ENCODE measurements around the gene NIPSNAP2. TPM values are rescaled to one million over a fixed set of nuclear protein-coding genes. Genes with fewer than 3 reads are reported as not detected.

NIPSNAP2 gene
- 30.2 and 35.7 TPM in 2 replicates for total RNA-seq

GRCh38 chr7:55964261-55965099, at the start of gene NIPSNAP2:
Gene NIPSNAP2 (plus strand): TSS chr7:55964585. CDS start chr7:55964610, 25 bp downstream.
- intact Hi-C loops (cut with micrococcal nuclease) = loop anchor here (1.0 to 10.0 kb wide), 10 partner anchors 13 to 1207 kb away; partner anchors contain the start of genes CCT6A, MRPS17, PSPH and SEC61G

GRCh38 chr7:55917771-55918170, 46.6 kb upstream of the NIPSNAP2 start:
- intact Hi-C loops (cut with micrococcal nuclease) = no loop called here

GRCh38 chr7:55928006-55928767, 36.2 kb upstream of the NIPSNAP2 start:
- intact Hi-C loops (cut with micrococcal nuclease) = no loop called here

GRCh38 chr7:55931421-55932151, 32.8 kb upstream of the NIPSNAP2 start:
- intact Hi-C loops (cut with micrococcal nuclease) = no loop called here

- intact Hi-C loops (cut with micrococcal nuclease) = no loop called here
These were observed 24.8 kb upstream of the NIPSNAP2 start for GRCh38 chr7:55939514-55940123.

- intact Hi-C loops (cut with micrococcal nuclease) = no loop called here
These were observed 17.8 kb upstream of the NIPSNAP2 start for GRCh38 chr7:55946545-55946944.

GRCh38 chr7:55951637-55952351, 12.6 kb upstream of the NIPSNAP2 start, which contains the start of gene MRPS17:
Gene MRPS17 (plus strand): TSS chr7:55951877. CDS start chr7:55953196, 1,319 bp downstream.
- intact Hi-C loops (cut with micrococcal nuclease) = loop anchor here (1.0 to 5.0 kb wide), 11 partner anchors 13 to 1192 kb away; partner anchors contain the start of genes CCT6A, CHCHD2, NIPSNAP2 and PSPH

GRCh38 chr7:55952352-55952671, 12.1 kb upstream of the NIPSNAP2 start:
- intact Hi-C loops (cut with micrococcal nuclease) = loop anchor here (5.0 kb wide), 2 partner anchors 255 to 380 kb away; partner anchors contain the start of gene VOPP1

- intact Hi-C loops (cut with micrococcal nuclease) = loop anchor here (5.0 kb wide), 2 partner anchors 253 to 382 kb away; partner anchors contain the start of gene VOPP1
These were observed 10.5 kb upstream of the NIPSNAP2 start for GRCh38 chr7:55953707-55954475.

GRCh38 chr7:55957190-55957589, 7.2 kb upstream of the NIPSNAP2 start:
- intact Hi-C loops (cut with micrococcal nuclease) = no loop called here

GRCh38 chr7:55962014-55962413, 2.4 kb upstream of the NIPSNAP2 start:
- intact Hi-C loops (cut with micrococcal nuclease) = loop anchor here (10.0 kb wide), 1 partner anchor 677 kb away; no protein-coding TSS in a partner anchor

GRCh38 chr7:55963584-55964168, 709 bp upstream of the NIPSNAP2 start:
- intact Hi-C loops (cut with micrococcal nuclease) = loop anchor here (1.0 to 10.0 kb wide), 7 partner anchors 12 to 679 kb away; partner anchors contain the start of genes CCT6A, MRPS17 and PSPH

- intact Hi-C loops (cut with micrococcal nuclease) = loop anchor here (1.0 to 10.0 kb wide), 5 partner anchors 40 to 1208 kb away; partner anchors contain the start of genes SEC61G and ZNF713
These were observed 700 bp downstream of the NIPSNAP2 start for GRCh38 chr7:55965100-55965470.

- intact Hi-C loops (cut with micrococcal nuclease) = loop anchor here (1.0 to 10.0 kb wide), 5 partner anchors 39 to 1209 kb away; partner anchors contain the start of genes SEC61G and ZNF713
These were observed 1.5 kb downstream of the NIPSNAP2 start for GRCh38 chr7:55965805-55966421.

- intact Hi-C loops (cut with micrococcal nuclease) = loop anchor here (5.0 to 10.0 kb wide), 3 partner anchors 435 to 1210 kb away; partner anchors contain the start of gene SEC61G
These were observed 2.5 kb downstream of the NIPSNAP2 start for GRCh38 chr7:55966851-55967250.

- intact Hi-C loops (cut with micrococcal nuclease) = loop anchor here (5.0 to 10.0 kb wide), 3 partner anchors 437 to 1212 kb away; partner anchors contain the start of gene SEC61G
These were observed 5.0 kb downstream of the NIPSNAP2 start for GRCh38 chr7:55969391-55969790.

GRCh38 chr7:55970561-55970960, 6.2 kb downstream of the NIPSNAP2 start:
- intact Hi-C loops (cut with micrococcal nuclease) = no loop called here

- intact Hi-C loops (cut with micrococcal nuclease) = no loop called here
These were observed 6.6 kb downstream of the NIPSNAP2 start for GRCh38 chr7:55970978-55971377.

Measured in T-helper 1 cell treated with Interleukin-12 subunit alpha and Interleukin-12 subunit beta and Interleukin-4 antibody, amounts not matched to agents 30 ng/mL and 1 ng/mL, for 36 hours (primary cell).